ENCODE measurements around the gene LPGAT1. TPM values are rescaled to one million over a fixed set of nuclear protein-coding genes. Genes with fewer than 3 reads are reported as not detected.

LPGAT1 gene
- total RNA-seq, 1 donor from 2014 or later: 5.7 TPM

DNA sequence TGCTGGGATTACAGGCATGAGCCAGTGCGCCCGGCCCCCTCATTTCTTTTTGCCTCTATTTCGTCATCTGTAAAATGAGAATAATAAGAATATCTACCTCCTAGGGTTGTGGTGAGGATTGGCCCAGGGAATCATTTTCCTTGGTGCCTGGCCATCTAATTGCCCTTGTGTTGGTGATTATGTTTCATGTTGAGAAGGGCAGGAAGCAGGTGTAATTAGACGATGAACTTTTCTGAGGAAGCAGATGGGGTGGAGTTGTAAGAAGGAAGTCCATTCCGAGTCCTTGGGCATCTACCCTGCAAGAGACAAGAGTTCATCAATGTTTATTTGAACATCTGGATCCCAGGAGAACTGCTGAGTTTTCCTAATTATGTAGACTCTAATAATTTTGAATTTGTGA lies 116.4 kb downstream of the LPGAT1 start:
- Histone ChIP-seq H3K79me2 (ENCODE audit: low read depth) (no peaks in the 10 kb centered on the region), H3K4me1 (no peaks in the 10 kb centered on the region), H3K36me3 (no peaks in the 10 kb centered on the region), H3K27me3 (no peaks in the 10 kb centered on the region), H2AFZ (replicated peaks) (no peak overlapping the region), H3K9ac (no peak overlapping the region), H3F3A (ENCODE audit: low read depth) (no peaks in the 10 kb centered on the region), H4K20me1 (ENCODE audit: low read depth) (no peaks in the 10 kb centered on the region), H3K9me3 (ENCODE audit: low read depth) (peaks cover 4% of the 10 kb centered on the region), H3K4me2 (no peak overlapping the region), H3K4me3 (no peak overlapping the region), H3K27ac (no peak overlapping the region)
- Mint-ChIP-seq H3K27ac (no peak overlapping the region), H3K4me1 (peaks cover 2% of the 10 kb centered on the region), H3K9me3 (peaks cover 2% of the 10 kb centered on the region), H3K4me3 (no peak overlapping the region), H3K27me3 (ENCODE audit: insufficient read depth, low read depth) (peaks cover 24% of the 10 kb centered on the region), H3K36me3 (no peaks in the 10 kb centered on the region)
- TF ChIP-seq, protein P1, sequence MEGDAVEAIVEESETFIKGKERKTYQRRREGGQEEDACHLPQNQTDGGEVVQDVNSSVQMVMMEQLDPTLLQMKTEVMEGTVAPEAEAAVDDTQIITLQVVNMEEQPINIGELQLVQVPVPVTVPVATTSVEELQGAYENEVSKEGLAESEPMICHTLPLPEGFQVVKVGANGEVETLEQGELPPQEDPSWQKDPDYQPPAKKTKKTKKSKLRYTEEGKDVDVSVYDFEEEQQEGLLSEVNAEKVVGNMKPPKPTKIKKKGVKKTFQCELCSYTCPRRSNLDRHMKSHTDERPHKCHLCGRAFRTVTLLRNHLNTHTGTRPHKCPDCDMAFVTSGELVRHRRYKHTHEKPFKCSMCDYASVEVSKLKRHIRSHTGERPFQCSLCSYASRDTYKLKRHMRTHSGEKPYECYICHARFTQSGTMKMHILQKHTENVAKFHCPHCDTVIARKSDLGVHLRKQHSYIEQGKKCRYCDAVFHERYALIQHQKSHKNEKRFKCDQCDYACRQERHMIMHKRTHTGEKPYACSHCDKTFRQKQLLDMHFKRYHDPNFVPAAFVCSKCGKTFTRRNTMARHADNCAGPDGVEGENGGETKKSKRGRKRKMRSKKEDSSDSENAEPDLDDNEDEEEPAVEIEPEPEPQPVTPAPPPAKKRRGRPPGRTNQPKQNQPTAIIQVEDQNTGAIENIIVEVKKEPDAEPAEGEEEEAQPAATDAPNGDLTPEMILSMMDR (IDR thresholded peaks at IDR 0.05): no peak
- TF ChIP-seq EZH2 (IDR thresholded peaks at IDR 0.05): no peak
- TF ChIP-seq EZH2phosphoT487 (IDR thresholded peaks at IDR 0.05): no peak
- DNase-seq (ENCODE audit: low spot score): no peak

DNA sequence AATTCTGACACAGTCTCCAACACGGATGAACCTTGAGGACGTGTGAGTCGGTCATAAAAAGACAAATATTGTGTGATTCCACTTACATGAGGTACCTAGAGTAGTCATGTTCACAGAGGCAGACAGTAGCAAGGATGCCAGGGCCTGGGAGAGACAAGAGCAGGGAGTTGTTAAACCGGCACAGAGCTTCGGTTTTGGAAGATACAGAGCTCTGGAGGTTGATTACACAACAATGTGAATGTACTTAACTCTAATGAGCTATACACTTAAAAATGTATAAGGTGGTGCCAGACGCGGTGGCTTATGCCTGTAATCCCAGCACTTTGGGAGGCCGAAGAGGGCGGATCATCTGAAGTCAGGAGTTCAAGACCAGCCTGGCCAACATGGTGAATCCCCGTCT lies 117.3 kb downstream of the LPGAT1 start:
- Histone ChIP-seq H4K20me1 (ENCODE audit: low read depth) (no peaks in the 10 kb centered on the region), H3K27ac (no peak overlapping the region), H3K4me1 (no peaks in the 10 kb centered on the region), H3K4me3 (no peak overlapping the region), H3K4me2 (no peak overlapping the region), H3K79me2 (ENCODE audit: low read depth) (no peaks in the 10 kb centered on the region), H3K9me3 (ENCODE audit: low read depth) (peaks cover 4% of the 10 kb centered on the region), H3K36me3 (no peaks in the 10 kb centered on the region), H3K27me3 (no peaks in the 10 kb centered on the region), H2AFZ (replicated peaks) (no peak overlapping the region), H3F3A (ENCODE audit: low read depth) (no peaks in the 10 kb centered on the region), H3K9ac (no peak overlapping the region)
- TF ChIP-seq, protein P1 (IDR thresholded peaks at IDR 0.05): no peak
- no peak for TF ChIP-seq EZH2 (IDR thresholded peaks at IDR 0.05)
- no peak for TF ChIP-seq EZH2phosphoT487 (IDR thresholded peaks at IDR 0.05)
- no peaks in the 10 kb centered on the region for H3K36me3 Mint-ChIP-seq
- H3K27me3 Mint-ChIP-seq (ENCODE audit: insufficient read depth, low read depth): peaks cover 21% of the 10 kb centered on the region
- peaks cover 2% of the 10 kb centered on the region for H3K4me1 Mint-ChIP-seq
- H3K4me3 Mint-ChIP-seq: no peak overlapping the region
- peaks cover 2% of the 10 kb centered on the region for H3K9me3 Mint-ChIP-seq
- H3K27ac Mint-ChIP-seq: no peak overlapping the region
- no peak for DNase-seq (ENCODE audit: low spot score)

DNA sequence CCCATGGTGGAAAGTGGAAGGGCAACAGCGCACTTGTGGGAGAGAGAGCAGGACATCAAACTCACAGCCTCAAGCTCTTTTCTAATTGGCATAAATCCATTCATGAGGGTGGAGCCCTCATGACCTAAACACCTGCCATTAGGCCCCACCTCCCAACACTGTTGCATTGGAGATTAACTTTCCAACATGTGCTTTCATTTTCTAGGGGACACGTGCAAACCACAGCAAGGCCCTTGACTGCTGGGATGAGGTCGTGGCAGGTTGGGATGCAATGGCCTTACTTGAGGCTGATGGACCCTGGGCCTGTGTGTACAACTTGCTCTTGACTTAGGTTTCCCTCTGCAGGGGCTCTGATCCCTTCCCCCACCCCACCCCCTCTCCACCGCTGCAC lies 119.3 kb downstream of the LPGAT1 start:
- Histone ChIP-seq H3K79me2 (ENCODE audit: low read depth) (no peaks in the 10 kb centered on the region), H3K4me2 (no peak overlapping the region), H3K27me3 (no peaks in the 10 kb centered on the region), H3K27ac (no peak overlapping the region), H2AFZ (replicated peaks) (no peak overlapping the region), H4K20me1 (ENCODE audit: low read depth) (no peaks in the 10 kb centered on the region), H3K4me1 (no peaks in the 10 kb centered on the region), H3K36me3 (no peaks in the 10 kb centered on the region), H3K9me3 (ENCODE audit: low read depth) (no peaks in the 10 kb centered on the region), H3K4me3 (no peak overlapping the region), H3K9ac (no peak overlapping the region), H3F3A (ENCODE audit: low read depth) (no peaks in the 10 kb centered on the region)
- no peak for TF ChIP-seq EZH2phosphoT487 (IDR thresholded peaks at IDR 0.05)
- TF ChIP-seq EZH2 (IDR thresholded peaks at IDR 0.05): no peak
- TF ChIP-seq, protein P1 (IDR thresholded peaks at IDR 0.05): no peak
- no peak for DNase-seq (ENCODE audit: low spot score)
- peaks cover 2% of the 10 kb centered on the region for H3K4me1 Mint-ChIP-seq
- H3K4me3 Mint-ChIP-seq: no peak overlapping the region
- peaks cover 16% of the 10 kb centered on the region for H3K27me3 Mint-ChIP-seq (ENCODE audit: insufficient read depth, low read depth)
- H3K9me3 Mint-ChIP-seq: no peaks in the 10 kb centered on the region
- H3K36me3 Mint-ChIP-seq: peaks cover 2% of the 10 kb centered on the region
- no peak overlapping the region for H3K27ac Mint-ChIP-seq
